NCI-H2227 treated with DMSO at 0.1 percent for 48 hours (cell line): ENCODE measurements around the gene CMC1.
"Not testable (repeated sequence)": the region's sequence is repeated elsewhere in the genome, so short reads cannot be mapped to it uniquely, and the experiment has no call there.

Experiments
- DNase-seq: peaks from one replicate; lab custom pipeline; 2025; lab: John Stamatoyannopoulos, UW

Gene CMC1

GRCh38 chr3:28241221-28242160 is at the start of gene CMC1:
Gene CMC1 (plus strand): TSS chr3:28241619. CDS start chr3:28241794, 175 bp downstream.
- peak; percentile 91 for DNase-seq

- no peak for DNase-seq
These were observed 43.3 kb upstream of the CMC1 start for GRCh38 chr3:28198161-28198560.

GRCh38 chr3:28198974-28199373 is 42.4 kb upstream of the CMC1 start:
- no peak for DNase-seq

- not testable (repeated sequence) for DNase-seq
These were observed 41.8 kb upstream of the CMC1 start for GRCh38 chr3:28199643-28200042.

- DNase-seq = not testable (repeated sequence)
These were observed 41.0 kb upstream of the CMC1 start for GRCh38 chr3:28200366-28200848.

GRCh38 chr3:28206479-28206878 is 34.9 kb upstream of the CMC1 start:
- no peak for DNase-seq

- no peak for DNase-seq
These were observed 34.3 kb upstream of the CMC1 start for GRCh38 chr3:28207000-28207733.

GRCh38 chr3:28210968-28211713 is 30.3 kb upstream of the CMC1 start:
- DNase-seq = no peak

- no peak for DNase-seq
These were observed 28.7 kb upstream of the CMC1 start for GRCh38 chr3:28212681-28213080.

GRCh38 chr3:28215407-28215806 is 26.0 kb upstream of the CMC1 start:
- no peak for DNase-seq

GRCh38 chr3:28218071-28218916 is 23.1 kb upstream of the CMC1 start:
- no peak for DNase-seq

- no peak for DNase-seq
These were observed 22.6 kb upstream of the CMC1 start for GRCh38 chr3:28218917-28219198.

GRCh38 chr3:28224430-28224829 is 17.0 kb upstream of the CMC1 start:
- no peak for DNase-seq

- DNase-seq = no peak
These were observed 15.4 kb upstream of the CMC1 start for GRCh38 chr3:28226020-28226419.

- no peak for DNase-seq
These were observed 12.8 kb upstream of the CMC1 start for GRCh38 chr3:28228623-28229022.

GRCh38 chr3:28232659-28233058 is 8.8 kb upstream of the CMC1 start:
- no peak for DNase-seq

- no peak for DNase-seq
These were observed 7.0 kb upstream of the CMC1 start for GRCh38 chr3:28234454-28234853.

- no peak for DNase-seq
These were observed 2.3 kb upstream of the CMC1 start for GRCh38 chr3:28239108-28239507.

- peak; percentile 31 for DNase-seq
These were observed 978 bp upstream of the CMC1 start for GRCh38 chr3:28240441-28240840.

- DNase-seq = no peak
These were observed 1.1 kb downstream of the CMC1 start for GRCh38 chr3:28242519-28242918.

GRCh38 chr3:28243424-28244106 is 2.1 kb downstream of the CMC1 start:
- DNase-seq = no peak
